ENCODE data around the gene AGPAT3.

AGPAT3 gene

GRCh38 chr21:43971201-43971991 is 106.4 kb downstream of the AGPAT3 start:
- DNase-seq (ENCODE audit: insufficient read length) = no peak
- no peak for TF ChIP-seq TAF1 (IDR thresholded peaks at IDR 0.05; ENCODE audit: borderline replicate concordance, low read depth, low read length)
- no peak for TF ChIP-seq POLR2AphosphoS5 (IDR thresholded peaks at IDR 0.05; ENCODE audit: low read depth, low read length)
- TF ChIP-seq POLR2A (IDR thresholded peaks at IDR 0.05; ENCODE audit: low read depth, low read length) = no peak
- FAIRE-seq = no peak

- DNase-seq (ENCODE audit: insufficient read length) = no peak
- no peak for TF ChIP-seq POLR2AphosphoS5 (IDR thresholded peaks at IDR 0.05; ENCODE audit: low read depth, low read length)
- TF ChIP-seq POLR2A (IDR thresholded peaks at IDR 0.05; ENCODE audit: low read depth, low read length) = no peak
- TF ChIP-seq TAF1 (IDR thresholded peaks at IDR 0.05; ENCODE audit: borderline replicate concordance, low read depth, low read length) = no peak
- FAIRE-seq = no peak
These were observed 106.9 kb downstream of the AGPAT3 start for GRCh38 chr21:43971992-43972255.

- TF ChIP-seq POLR2AphosphoS5 (IDR thresholded peaks at IDR 0.05; ENCODE audit: low read depth, low read length) (no peak), POLR2A (IDR thresholded peaks at IDR 0.05; ENCODE audit: low read depth, low read length) (no peak), TAF1 (IDR thresholded peaks at IDR 0.05; ENCODE audit: borderline replicate concordance, low read depth, low read length) (no peak)
- no peak for DNase-seq (ENCODE audit: insufficient read length)
- FAIRE-seq = no peak
These were observed 108.0 kb downstream of the AGPAT3 start for GRCh38 chr21:43972850-43973633.

DNA sequence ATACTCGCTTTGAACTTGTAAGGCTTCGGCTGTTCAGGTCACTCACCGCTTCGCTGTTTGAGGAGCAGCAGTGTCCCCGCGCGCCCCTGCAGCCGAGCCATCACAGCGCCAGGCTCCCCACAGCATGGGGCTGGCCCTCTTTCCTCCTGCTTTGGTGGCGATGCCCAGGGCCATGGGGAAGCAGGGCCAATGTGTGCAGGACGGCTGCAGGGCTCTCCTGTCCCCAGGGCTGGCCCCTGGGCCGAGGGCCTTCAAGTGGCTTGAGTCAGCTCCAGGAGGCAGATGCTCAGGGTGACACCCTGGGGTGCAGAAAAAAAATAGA is 108.6 kb downstream of the AGPAT3 start:
- TF ChIP-seq TAF1 (IDR thresholded peaks at IDR 0.05; ENCODE audit: borderline replicate concordance, low read depth, low read length) (no peak), POLR2AphosphoS5 (IDR thresholded peaks at IDR 0.05; ENCODE audit: low read depth, low read length) (no peak), POLR2A (IDR thresholded peaks at IDR 0.05; ENCODE audit: low read depth, low read length) (no peak)
- no peak for FAIRE-seq
- no peak for DNase-seq (ENCODE audit: insufficient read length)

- TF ChIP-seq POLR2A (IDR thresholded peaks at IDR 0.05; ENCODE audit: low read depth, low read length) (no peak), TAF1 (IDR thresholded peaks at IDR 0.05; ENCODE audit: borderline replicate concordance, low read depth, low read length) (no peak), POLR2AphosphoS5 (IDR thresholded peaks at IDR 0.05; ENCODE audit: low read depth, low read length) (no peak)
- DNase-seq (ENCODE audit: insufficient read length) (no peak), FAIRE-seq (peak; percentile 94)
These were observed 109.9 kb downstream of the AGPAT3 start for GRCh38 chr21:43974791-43975468.

- DNase-seq (ENCODE audit: insufficient read length) = peak; percentile 84
- FAIRE-seq = no peak
- no peak for TF ChIP-seq POLR2A (IDR thresholded peaks at IDR 0.05; ENCODE audit: low read depth, low read length)
- no peak for TF ChIP-seq TAF1 (IDR thresholded peaks at IDR 0.05; ENCODE audit: borderline replicate concordance, low read depth, low read length)
- no peak for TF ChIP-seq POLR2AphosphoS5 (IDR thresholded peaks at IDR 0.05; ENCODE audit: low read depth, low read length)
These were observed 110.6 kb downstream of the AGPAT3 start for GRCh38 chr21:43975469-43976098.

GRCh38 chr21:43976661-43977060 is 111.6 kb downstream of the AGPAT3 start:
- FAIRE-seq (no peak), DNase-seq (ENCODE audit: insufficient read length) (no peak)
- no peak for TF ChIP-seq TAF1 (IDR thresholded peaks at IDR 0.05; ENCODE audit: borderline replicate concordance, low read depth, low read length)
- TF ChIP-seq POLR2A (IDR thresholded peaks at IDR 0.05; ENCODE audit: low read depth, low read length) = no peak
- no peak for TF ChIP-seq POLR2AphosphoS5 (IDR thresholded peaks at IDR 0.05; ENCODE audit: low read depth, low read length)

DNA sequence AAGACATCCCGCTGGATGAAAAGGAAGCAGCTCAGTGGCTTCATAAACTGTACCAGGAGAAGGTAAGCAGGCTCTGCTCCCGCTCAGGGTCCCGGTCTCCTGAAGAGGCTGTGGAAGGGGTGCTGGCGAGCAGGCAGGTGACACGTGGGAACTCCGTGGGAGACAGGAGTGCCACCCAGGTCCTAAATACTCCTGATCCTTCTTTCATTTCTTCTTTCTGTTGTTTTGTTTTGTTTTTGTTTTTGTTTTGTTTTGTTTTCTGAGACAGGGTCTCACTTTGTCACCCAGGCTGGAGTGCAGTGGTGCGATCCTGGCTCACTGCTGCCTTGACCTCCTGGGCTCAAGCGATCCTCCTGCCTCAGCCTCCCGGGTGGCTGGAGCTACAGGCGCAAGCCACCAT is 113.0 kb downstream of the AGPAT3 start:
- no peak for TF ChIP-seq TAF1 (IDR thresholded peaks at IDR 0.05; ENCODE audit: borderline replicate concordance, low read depth, low read length)
- TF ChIP-seq POLR2AphosphoS5 (IDR thresholded peaks at IDR 0.05; ENCODE audit: low read depth, low read length) = no peak
- no peak for TF ChIP-seq POLR2A (IDR thresholded peaks at IDR 0.05; ENCODE audit: low read depth, low read length)
- FAIRE-seq (no peak), DNase-seq (ENCODE audit: insufficient read length) (no peak)

DNA sequence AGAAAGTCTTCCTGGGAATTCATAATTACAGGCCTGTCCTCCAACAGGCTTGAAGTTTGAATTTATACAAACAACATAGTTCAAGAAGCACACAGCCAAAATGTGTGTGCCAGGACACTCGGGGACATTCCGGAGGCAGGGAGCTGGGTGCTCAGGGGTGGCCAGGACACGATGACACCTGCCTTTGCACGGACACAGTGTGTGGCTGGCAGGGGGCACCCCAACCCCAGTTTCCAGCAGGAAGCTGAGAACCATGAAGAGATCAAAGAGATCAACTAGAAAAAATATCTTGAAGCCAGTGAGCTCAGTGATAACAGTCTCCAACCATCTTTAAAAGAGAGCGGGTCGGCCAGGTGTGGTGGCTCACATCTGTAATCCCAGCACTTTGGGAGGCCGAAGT is 114.6 kb downstream of the AGPAT3 start:
- TF ChIP-seq POLR2A (IDR thresholded peaks at IDR 0.05; ENCODE audit: low read depth, low read length) (no peak), POLR2AphosphoS5 (IDR thresholded peaks at IDR 0.05; ENCODE audit: low read depth, low read length) (no peak), TAF1 (IDR thresholded peaks at IDR 0.05; ENCODE audit: borderline replicate concordance, low read depth, low read length) (no peak)
- FAIRE-seq = no peak
- DNase-seq (ENCODE audit: insufficient read length) = no peak

DNA sequence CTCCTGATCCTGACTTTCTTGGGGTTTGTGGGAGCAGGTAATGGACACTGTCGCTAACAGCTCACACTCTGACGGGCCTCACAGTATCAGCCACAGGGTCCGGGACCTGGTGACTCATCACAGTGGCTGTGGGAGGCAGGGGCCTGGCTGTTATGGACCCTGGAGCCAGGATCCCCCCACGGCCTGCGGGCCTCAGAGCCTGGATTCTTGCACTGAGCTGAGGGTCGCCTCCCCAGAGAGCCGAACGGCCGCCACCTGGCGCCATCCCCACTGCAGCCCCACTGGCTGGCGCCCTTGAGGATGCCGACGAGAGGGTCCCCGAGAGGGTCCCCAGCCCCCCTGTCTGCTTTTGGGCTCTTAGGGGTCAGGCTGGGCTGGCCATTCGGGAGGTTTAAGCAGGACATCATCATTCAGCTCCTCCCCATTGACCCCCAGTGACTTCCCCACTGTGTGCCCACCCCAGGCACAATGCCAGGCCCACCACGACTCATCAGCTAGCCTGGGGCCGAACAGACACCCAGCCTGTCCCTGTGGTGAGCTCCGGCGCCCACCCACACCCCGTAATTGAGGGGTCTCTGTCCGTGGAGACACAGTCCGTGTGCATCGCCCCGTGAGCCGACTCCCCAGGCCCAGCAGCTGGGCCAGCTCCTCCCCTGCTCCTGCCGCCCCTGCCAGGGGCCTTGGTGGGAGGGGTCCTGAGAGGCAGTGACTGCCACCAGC is 116.3 kb downstream of the AGPAT3 start:
- TF ChIP-seq TAF1 (IDR thresholded peaks at IDR 0.05; ENCODE audit: borderline replicate concordance, low read depth, low read length) = no peak
- no peak for TF ChIP-seq POLR2A (IDR thresholded peaks at IDR 0.05; ENCODE audit: low read depth, low read length)
- no peak; the same call in 1 of the 2 replicates for TF ChIP-seq POLR2AphosphoS5 (IDR thresholded peaks at IDR 0.05; ENCODE audit: low read depth, low read length)
- DNase-seq (ENCODE audit: insufficient read length) (no peak), FAIRE-seq (no peak)

GRCh38 chr21:43981871-43982210 is 116.8 kb downstream of the AGPAT3 start:
- FAIRE-seq (no peak), DNase-seq (ENCODE audit: insufficient read length) (no peak)
- TF ChIP-seq TAF1 (IDR thresholded peaks at IDR 0.05; ENCODE audit: borderline replicate concordance, low read depth, low read length) = no peak
- no peak for TF ChIP-seq POLR2A (IDR thresholded peaks at IDR 0.05; ENCODE audit: low read depth, low read length)
- TF ChIP-seq POLR2AphosphoS5 (IDR thresholded peaks at IDR 0.05; ENCODE audit: low read depth, low read length) = no peak; the same call in 1 of the 2 replicates

All from GM12892 (cell line).